ENCODE results near the gene CHRNG. TPM values are rescaled to one million over a fixed set of nuclear protein-coding genes. Genes with fewer than 3 reads are reported as not detected.

The CHRNG gene
- total RNA-seq, 4 donors from 2014 or later = not detected

DNA sequence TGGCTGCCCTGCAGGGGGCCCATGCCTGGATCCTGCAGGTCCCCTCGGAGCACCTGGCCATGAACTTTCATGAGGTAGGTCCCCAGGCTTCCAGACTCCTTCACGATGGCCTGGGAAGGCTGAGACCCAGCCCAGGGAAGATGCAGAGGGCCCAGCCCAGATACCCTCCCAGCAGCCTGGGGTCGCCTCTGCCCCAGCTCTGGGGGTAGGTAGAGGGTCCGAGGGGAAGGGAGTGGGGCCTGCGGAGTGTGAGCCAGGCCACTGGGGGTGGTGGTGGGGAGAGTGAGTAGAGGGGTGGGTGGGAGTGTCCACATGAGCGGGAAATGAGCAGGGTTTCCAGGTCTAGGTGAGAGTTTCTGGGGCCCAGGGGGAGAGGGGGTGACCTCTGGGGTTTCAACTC is 14.7 kb upstream of the CHRNG start:
- no peak for TF ChIP-seq POLR2AphosphoS5 (IDR thresholded peaks at IDR 0.05)
- no peak for TF ChIP-seq POLR2A (IDR thresholded peaks at IDR 0.05)
- no peak for TF ChIP-seq CTCF (IDR thresholded peaks at IDR 0.05)
- TF ChIP-seq EP300 (IDR thresholded peaks at IDR 0.05) = no peak
- Histone ChIP-seq H3K4me1 (peaks cover 0 to 44% (median 25%) of the 10 kb centered on the region in 3 donors), H3K36me3 (no peaks in the 10 kb centered on the region), H3K27ac (no peak overlapping the region), H3K9me3 (no peaks in the 10 kb centered on the region), H3K27me3 (peaks cover 74% of the 10 kb centered on the region), H3K4me3 (no peak overlapping the region)
- 100% methylated on average over 1 of the region's 6 CpGs; no CpG with 5 or more reads in 1 of the 2 donors for WGBS, 2 donors (ENCODE audit: low coverage in 1 of 2)
- ATAC-seq = no peak

DNA sequence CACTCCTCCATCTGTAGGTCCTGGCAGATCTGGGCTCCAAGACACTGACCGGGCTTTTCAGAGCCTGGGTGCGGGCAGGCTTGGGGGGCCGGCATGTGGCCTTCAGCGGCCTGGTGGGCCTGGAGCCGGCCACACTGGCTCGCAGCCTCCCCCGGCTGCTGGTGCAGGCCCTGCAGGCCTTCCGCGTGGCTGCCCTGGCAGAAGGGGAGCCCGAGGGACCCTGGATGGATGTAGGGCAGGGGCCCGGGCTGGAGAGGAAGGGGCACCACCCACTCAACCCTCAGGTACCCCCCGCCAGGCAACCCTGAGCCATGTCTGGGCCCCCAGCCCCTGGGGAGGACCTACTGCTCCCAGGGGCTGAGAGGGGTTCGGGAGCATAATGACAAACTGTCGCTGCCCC is 14.3 kb upstream of the CHRNG start:
- Histone ChIP-seq H3K9me3 (no peaks in the 10 kb centered on the region), H3K36me3 (no peaks in the 10 kb centered on the region), H3K4me3 (no peak overlapping the region), H3K4me1 (peaks cover 0 to 44% (median 25%) of the 10 kb centered on the region in 3 donors), H3K27me3 (peaks cover 74% of the 10 kb centered on the region), H3K27ac (no peak overlapping the region)
- no CpG with 5 or more reads among the region's 14 CpGs for WGBS, 2 donors (ENCODE audit: low coverage in 1 of 2)
- TF ChIP-seq EP300 (IDR thresholded peaks at IDR 0.05) = no peak
- no peak for TF ChIP-seq POLR2A (IDR thresholded peaks at IDR 0.05)
- no peak for TF ChIP-seq CTCF (IDR thresholded peaks at IDR 0.05)
- TF ChIP-seq POLR2AphosphoS5 (IDR thresholded peaks at IDR 0.05) = no peak
- no peak for ATAC-seq

DNA sequence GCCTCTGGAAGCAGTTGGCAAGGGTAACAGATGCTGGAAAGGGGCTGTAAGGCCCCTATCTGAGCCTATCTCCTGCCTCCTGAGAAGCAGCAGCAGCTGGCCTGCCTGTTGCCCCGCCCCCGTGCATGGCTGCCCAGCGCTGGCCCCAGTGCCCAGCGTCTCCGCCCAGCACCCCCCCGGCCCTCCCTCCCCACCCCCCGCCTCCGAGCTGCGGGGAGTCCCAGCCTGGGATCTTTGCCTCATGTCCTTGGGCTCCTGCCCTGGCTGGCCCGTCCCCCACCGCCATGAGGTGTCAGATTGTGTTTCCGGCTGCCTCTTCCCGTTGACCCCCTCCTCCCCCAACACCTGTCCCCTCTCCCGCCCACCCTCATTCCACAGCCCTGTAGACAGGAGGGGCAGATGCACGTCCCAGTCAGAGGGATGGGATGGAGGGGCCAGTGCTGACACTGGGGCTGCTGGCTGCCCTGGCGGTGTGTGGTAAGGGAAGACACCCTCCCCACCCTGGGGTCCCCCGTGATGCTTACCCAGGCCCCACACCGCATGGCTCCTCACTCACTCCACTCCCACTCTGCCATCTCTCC is 13.6 kb upstream of the CHRNG start, which contains the start of gene CHRND:
CHRND (plus strand) TSS at position 370 of the 581 bp plus-strand sequence; CDS start at position 426, 56 bp downstream.
- no peaks in the 10 kb centered on the region for H3K9me3 ChIP-seq
- peaks cover 67% of the 10 kb centered on the region for H3K27me3 ChIP-seq
- WGBS, 2 donors (ENCODE audit: low coverage in 1 of 2) = 51% methylated on average over 2 of the region's 18 CpGs; no CpG with 5 or more reads in 1 of the 2 donors
- H3K4me3 ChIP-seq = no peak within 1 kb of the TSS
- ATAC-seq = no peak
- TF ChIP-seq POLR2AphosphoS5 (IDR thresholded peaks at IDR 0.05) (no peak), POLR2A (IDR thresholded peaks at IDR 0.05) (no peak), CTCF (IDR thresholded peaks at IDR 0.05) (no peak), EP300 (IDR thresholded peaks at IDR 0.05) (no peak)
- no peak within 1 kb of the TSS for H3K27ac ChIP-seq
- H3K36me3 ChIP-seq = no peaks in the 10 kb centered on the region
- H3K4me1 ChIP-seq = peaks cover 0 to 44% (median 25%) of the 10 kb centered on the region in 3 donors

- Histone ChIP-seq H3K27ac (no peak overlapping the region), H3K36me3 (no peaks in the 10 kb centered on the region), H3K9me3 (no peaks in the 10 kb centered on the region), H3K4me1 (peaks cover 0 to 44% (median 25%) of the 10 kb centered on the region in 3 donors), H3K27me3 (peaks cover 61% of the 10 kb centered on the region), H3K4me3 (no peak overlapping the region)
- WGBS, 2 donors (ENCODE audit: low coverage in 1 of 2) = 86% methylated on average over 1 of the region's 13 CpGs; no CpG with 5 or more reads in 1 of the 2 donors
- no peak for ATAC-seq
- TF ChIP-seq POLR2AphosphoS5 (IDR thresholded peaks at IDR 0.05) (no peak), EP300 (IDR thresholded peaks at IDR 0.05) (no peak), CTCF (IDR thresholded peaks at IDR 0.05) (no peak), POLR2A (IDR thresholded peaks at IDR 0.05) (no peak)
These were observed 13.0 kb upstream of the CHRNG start for GRCh38 chr2:232526372-232526941.
